PC-3 (cell line): ENCODE measurements around the gene SCGB1D1.

ENCODE experiments used
- EZH2 ChIP-seq: fragments of 300-600 bp; sonication (generic); IDR thresholded peaks from one replicate; pipeline ENCODE4 v1.6.1; 2017; ENCODE audit warnings: antibody characterized with exemption, mild to moderate bottlenecking, low read length; ENCODE audit not compliant: unreplicated experiment
- EZH2phosphoT487 ChIP-seq: fragments of 300-600 bp; sonication (generic); IDR thresholded peaks from 2 replicates; pipeline ENCODE4 v1.6.1; 2018; ENCODE audit warnings: mild to moderate bottlenecking, antibody characterized with exemption, low read length, borderline replicate concordance
- TF ChIP-seq, protein P1 (sequence below): fragments of 300-600 bp; sonication (generic); conservative IDR thresholded peaks from 2 replicates; pipeline ENCODE4 v1.5.1; 2017; ENCODE audit warnings: antibody characterized with exemption, low read depth, mild to moderate bottlenecking, low read length

DNA sequence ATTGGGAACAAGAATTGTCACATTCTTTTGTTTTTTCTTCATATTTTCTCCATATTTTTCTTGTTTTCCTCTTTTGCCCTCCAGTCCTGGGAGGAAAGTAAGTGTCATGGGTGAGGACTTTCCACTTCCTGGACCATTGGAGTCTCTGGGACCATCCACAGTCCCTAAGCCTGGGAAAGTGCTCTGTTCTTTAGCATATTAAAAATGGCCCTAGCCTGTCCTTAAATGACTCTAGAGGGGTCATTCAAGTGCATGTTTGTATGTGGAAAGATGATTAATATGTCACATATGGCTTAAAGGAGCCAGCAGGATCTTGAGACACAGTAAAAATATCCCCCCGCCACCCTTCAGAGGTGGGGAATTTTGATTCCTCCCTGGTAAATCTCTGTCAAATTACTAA lies 20.1 kb upstream of the SCGB1D1 start:
- TF ChIP-seq, protein P1, sequence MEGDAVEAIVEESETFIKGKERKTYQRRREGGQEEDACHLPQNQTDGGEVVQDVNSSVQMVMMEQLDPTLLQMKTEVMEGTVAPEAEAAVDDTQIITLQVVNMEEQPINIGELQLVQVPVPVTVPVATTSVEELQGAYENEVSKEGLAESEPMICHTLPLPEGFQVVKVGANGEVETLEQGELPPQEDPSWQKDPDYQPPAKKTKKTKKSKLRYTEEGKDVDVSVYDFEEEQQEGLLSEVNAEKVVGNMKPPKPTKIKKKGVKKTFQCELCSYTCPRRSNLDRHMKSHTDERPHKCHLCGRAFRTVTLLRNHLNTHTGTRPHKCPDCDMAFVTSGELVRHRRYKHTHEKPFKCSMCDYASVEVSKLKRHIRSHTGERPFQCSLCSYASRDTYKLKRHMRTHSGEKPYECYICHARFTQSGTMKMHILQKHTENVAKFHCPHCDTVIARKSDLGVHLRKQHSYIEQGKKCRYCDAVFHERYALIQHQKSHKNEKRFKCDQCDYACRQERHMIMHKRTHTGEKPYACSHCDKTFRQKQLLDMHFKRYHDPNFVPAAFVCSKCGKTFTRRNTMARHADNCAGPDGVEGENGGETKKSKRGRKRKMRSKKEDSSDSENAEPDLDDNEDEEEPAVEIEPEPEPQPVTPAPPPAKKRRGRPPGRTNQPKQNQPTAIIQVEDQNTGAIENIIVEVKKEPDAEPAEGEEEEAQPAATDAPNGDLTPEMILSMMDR = no peak
- TF ChIP-seq EZH2 (no peak), EZH2phosphoT487 (no peak)
